IPS-20b (cell line): Measurements from ENCODE around the gene CCDC127.
"Not testable (repeated sequence)": the region's sequence is repeated elsewhere in the genome, so short reads cannot be mapped to it uniquely, and the experiment has no call there.

ENCODE experiments used
- H3K27ac ChIP-seq: one replicate; pipeline ENCODE4 v1.5.1; 2013; ENCODE audit warnings: low read length
- H3K27me3 ChIP-seq: 2 replicates; pipeline ENCODE4 v1.6.1; 2013; ENCODE audit warnings: mild to moderate bottlenecking, low read length, inconsistent platforms; ENCODE audit not compliant: insufficient read depth
- H3K36me3 ChIP-seq: 2 replicates; pipeline ENCODE4 v1.6.1; 2013; ENCODE audit warnings: low read depth, mild to moderate bottlenecking, inconsistent platforms, low read length, moderate library complexity; ENCODE audit not compliant: insufficient read depth
- H3K4me1 ChIP-seq: 2 replicates; pipeline ENCODE4 v1.6.1; 2013; ENCODE audit warnings: mild to moderate bottlenecking, control low read depth, inconsistent platforms, low read length, moderate library complexity; ENCODE audit not compliant: insufficient read depth
- H3K4me3 ChIP-seq: 2 replicates; pipeline ENCODE4 v1.5.1; 2013; ENCODE audit warnings: mild to moderate bottlenecking, low read length, inconsistent platforms
- H3K9ac ChIP-seq: 2 replicates; pipeline ENCODE4 v1.6.1; 2013; ENCODE audit warnings: low read depth, mild to moderate bottlenecking, inconsistent platforms, low read length, moderate library complexity
- H3K9me3 ChIP-seq: 2 replicates; pipeline ENCODE4 v1.6.1; 2013; ENCODE audit warnings: mild to moderate bottlenecking, low read depth, low read length, inconsistent platforms; ENCODE audit not compliant: insufficient read depth

The CCDC127 gene

DNA sequence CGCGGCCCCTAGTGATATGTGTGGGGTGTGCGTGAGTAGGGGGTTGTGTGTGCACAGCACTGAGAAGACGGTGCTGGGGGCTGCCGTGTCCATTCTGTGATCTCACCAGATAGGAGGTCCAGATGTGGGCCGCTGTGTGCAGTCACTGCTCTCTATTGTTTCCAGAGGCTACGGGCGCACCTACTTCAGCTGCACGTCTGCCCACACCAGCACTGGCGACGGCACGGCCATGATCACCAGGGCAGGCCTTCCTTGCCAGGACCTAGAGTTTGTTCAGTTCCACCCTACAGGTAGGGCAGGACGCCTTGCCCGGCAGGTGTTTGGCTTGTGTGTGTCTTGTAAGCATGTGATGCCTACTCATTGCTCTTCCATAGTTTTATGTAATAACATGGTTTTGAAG lies 12.8 kb upstream of the CCDC127 start:
- Histone ChIP-seq H3K27me3 (no peaks in the 10 kb centered on the region), H3K27ac (no peak overlapping the region), H3K9me3 (no peaks in the 10 kb centered on the region), H3K4me3 (no peak overlapping the region), H3K4me1 (no peaks in the 10 kb centered on the region), H3K36me3 (peaks cover 90% of the 10 kb centered on the region), H3K9ac (no peak overlapping the region)

GRCh38 chr5:228886-229285 lies 10.9 kb upstream of the CCDC127 start:
- Histone ChIP-seq H3K4me1 (no peaks in the 10 kb centered on the region), H3K9me3 (no peaks in the 10 kb centered on the region), H3K4me3 (no peak overlapping the region), H3K27ac (no peak overlapping the region), H3K9ac (no peak overlapping the region), H3K36me3 (peaks cover 93% of the 10 kb centered on the region), H3K27me3 (no peaks in the 10 kb centered on the region)

DNA sequence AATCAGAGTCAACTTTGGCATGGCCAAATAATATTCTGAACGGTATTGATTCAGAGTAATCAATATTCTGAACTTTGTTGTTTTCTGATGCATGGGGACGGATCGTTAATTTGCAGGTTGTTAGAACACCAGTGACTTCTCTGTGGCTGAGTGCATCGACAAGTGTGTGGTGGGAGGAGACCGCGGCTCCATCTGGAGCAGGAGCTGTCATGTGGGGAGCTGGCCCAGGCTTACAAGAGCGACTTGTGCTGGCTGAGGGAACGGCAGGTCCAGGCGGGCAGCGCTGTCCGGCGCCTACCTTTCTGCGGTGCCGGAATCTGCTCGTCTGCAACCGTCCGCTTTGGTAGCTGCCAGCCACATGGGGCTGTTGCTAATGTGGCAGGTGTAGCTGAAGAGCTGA lies 9.4 kb upstream of the CCDC127 start:
- H3K27ac ChIP-seq, H3K4me1 ChIP-seq, H3K9me3 ChIP-seq, H3K9ac ChIP-seq, H3K4me3 ChIP-seq, H3K27me3 ChIP-seq: not testable (repeated sequence)
- peaks cover 79% of the 10 kb centered on the region for H3K36me3 ChIP-seq

GRCh38 chr5:225334-225733 lies 7.4 kb upstream of the CCDC127 start:
- H3K36me3 ChIP-seq: peaks cover 59% of the 10 kb centered on the region
- H3K9me3 ChIP-seq: no peaks in the 10 kb centered on the region
- H3K4me3 ChIP-seq: no peak overlapping the region
- H3K9ac ChIP-seq: no peak overlapping the region
- H3K4me1 ChIP-seq: peaks cover 5% of the 10 kb centered on the region
- H3K27ac ChIP-seq: no peak overlapping the region
- H3K27me3 ChIP-seq: no peaks in the 10 kb centered on the region

- Histone ChIP-seq H3K9ac (no peak overlapping the region), H3K9me3 (no peaks in the 10 kb centered on the region), H3K27ac (no peak overlapping the region), H3K4me1 (peaks cover 10% of the 10 kb centered on the region), H3K27me3 (no peaks in the 10 kb centered on the region), H3K4me3 (no peak overlapping the region), H3K36me3 (peaks cover 44% of the 10 kb centered on the region)
Measured at GRCh38 chr5:223791-224190, 5.8 kb upstream of the CCDC127 start.

- not testable (repeated sequence) for H3K27me3 ChIP-seq, H3K27ac ChIP-seq, H3K9me3 ChIP-seq, H3K9ac ChIP-seq, H3K4me3 ChIP-seq
- Histone ChIP-seq H3K36me3 (peaks cover 38% of the 10 kb centered on the region), H3K4me1 (peaks cover 10% of the 10 kb centered on the region)
Measured at GRCh38 chr5:222951-223715, 5.2 kb upstream of the CCDC127 start.

DNA sequence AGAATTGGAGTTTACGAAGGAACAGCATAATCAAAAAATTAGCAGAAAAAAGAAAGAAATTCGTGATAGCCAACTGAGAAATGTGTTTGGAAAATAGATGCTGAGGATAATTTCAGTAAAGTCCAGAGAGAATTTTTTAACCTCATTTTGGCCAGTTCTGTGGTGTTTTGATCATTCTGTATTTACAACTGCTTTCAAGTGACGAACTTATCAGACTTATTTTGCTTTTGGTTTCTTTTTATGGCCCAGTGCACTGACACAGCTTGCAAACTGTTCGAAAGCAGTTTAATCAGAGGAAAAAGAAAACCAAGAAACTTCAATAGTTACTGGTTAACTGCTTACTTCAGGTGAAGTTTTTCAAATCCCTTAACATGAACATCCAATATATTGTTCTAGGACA lies 2.0 kb upstream of the CCDC127 start:
- Histone ChIP-seq H3K9ac (no peak overlapping the region; the same call in 1 of the 2 replicates), H3K36me3 (peaks cover 14% of the 10 kb centered on the region), H3K4me1 (peaks cover 10% of the 10 kb centered on the region), H3K9me3 (no peaks in the 10 kb centered on the region), H3K27me3 (no peaks in the 10 kb centered on the region), H3K27ac (no peak overlapping the region), H3K4me3 (peak overlapping the region; percentile 96)

GRCh38 chr5:219460-219863 lies 1.5 kb upstream of the CCDC127 start:
- Histone ChIP-seq H3K27ac (no peak overlapping the region), H3K9ac (peak overlapping the region; percentile 81; the same call in 1 of the 2 replicates), H3K4me3 (peak overlapping the region; percentile 96), H3K4me1 (peaks cover 10% of the 10 kb centered on the region), H3K36me3 (peaks cover 11% of the 10 kb centered on the region; the same call in 1 of the 2 replicates), H3K27me3 (no peaks in the 10 kb centered on the region), H3K9me3 (no peaks in the 10 kb centered on the region)

DNA sequence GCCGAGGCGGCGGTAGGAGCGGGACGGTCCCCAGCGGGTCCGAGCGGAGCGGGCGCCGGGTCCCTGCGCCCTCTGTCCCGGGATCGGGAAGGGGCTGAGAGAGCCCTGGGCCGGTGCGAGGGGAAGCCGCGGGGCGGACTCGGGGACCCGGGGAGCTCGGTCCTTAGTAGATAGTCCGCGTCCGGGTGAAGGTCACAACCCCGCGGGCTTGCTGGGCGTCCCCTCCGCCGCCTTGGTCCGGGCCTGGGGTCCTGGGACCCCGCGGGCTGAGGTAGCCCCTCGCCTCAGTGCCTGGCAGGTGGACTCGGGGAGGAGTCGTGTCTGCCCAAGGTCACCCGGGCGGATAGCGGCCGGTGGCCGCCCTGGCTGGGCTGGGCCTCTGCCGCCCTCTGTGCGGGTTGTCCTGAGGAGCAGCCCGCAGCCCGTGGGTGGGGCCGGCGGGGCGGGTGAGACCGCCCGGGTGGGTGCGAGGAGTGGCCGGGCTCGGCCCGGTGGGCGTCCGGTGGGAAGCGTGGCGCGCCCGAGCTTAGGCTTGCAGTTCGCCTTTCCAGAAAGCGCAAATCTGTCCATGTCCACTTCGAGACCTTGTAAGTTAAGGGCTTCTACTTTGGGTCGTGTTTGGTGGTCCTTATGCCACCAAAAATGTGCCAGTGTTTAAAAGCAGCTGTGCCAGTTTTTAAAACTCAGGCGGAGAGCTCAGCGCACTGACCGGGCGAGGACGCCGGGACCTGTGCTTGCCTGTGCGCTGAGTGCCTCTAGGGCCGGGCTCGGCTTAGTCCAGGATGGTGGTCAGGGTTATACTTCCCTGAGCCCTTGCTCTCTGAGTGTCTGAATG lies 721 bp upstream of the CCDC127 start:
- Histone ChIP-seq H3K4me1 (peaks cover 10% of the 10 kb centered on the region), H3K9ac (peak overlapping the region; percentile 81), H3K36me3 (peaks cover 12% of the 10 kb centered on the region; the same call in 1 of the 2 replicates), H3K9me3 (no peaks in the 10 kb centered on the region), H3K27ac (no peak overlapping the region), H3K4me3 (peak overlapping the region; percentile 96), H3K27me3 (no peaks in the 10 kb centered on the region)

GRCh38 chr5:216076-216475 lies 1.9 kb downstream of the CCDC127 start:
- H3K27ac ChIP-seq, H3K9me3 ChIP-seq, H3K9ac ChIP-seq, H3K4me1 ChIP-seq, H3K4me3 ChIP-seq, H3K27me3 ChIP-seq: not testable (repeated sequence)
- H3K36me3 ChIP-seq: peaks cover 15% of the 10 kb centered on the region; the same call in 1 of the 2 replicates

- H3K4me3 ChIP-seq, H3K27me3 ChIP-seq, H3K9ac ChIP-seq, H3K9me3 ChIP-seq, H3K27ac ChIP-seq, H3K4me1 ChIP-seq: not testable (repeated sequence)
- peaks cover 15% of the 10 kb centered on the region; the same call in 1 of the 2 replicates for H3K36me3 ChIP-seq
Measured at GRCh38 chr5:215256-215655, 2.7 kb downstream of the CCDC127 start.
